ENCODE data around the gene NAA60.
"Not testable (repeated sequence)": the region's sequence is repeated elsewhere in the genome, so short reads cannot be mapped to it uniquely, and the experiment has no call there.

The NAA60 gene

DNA sequence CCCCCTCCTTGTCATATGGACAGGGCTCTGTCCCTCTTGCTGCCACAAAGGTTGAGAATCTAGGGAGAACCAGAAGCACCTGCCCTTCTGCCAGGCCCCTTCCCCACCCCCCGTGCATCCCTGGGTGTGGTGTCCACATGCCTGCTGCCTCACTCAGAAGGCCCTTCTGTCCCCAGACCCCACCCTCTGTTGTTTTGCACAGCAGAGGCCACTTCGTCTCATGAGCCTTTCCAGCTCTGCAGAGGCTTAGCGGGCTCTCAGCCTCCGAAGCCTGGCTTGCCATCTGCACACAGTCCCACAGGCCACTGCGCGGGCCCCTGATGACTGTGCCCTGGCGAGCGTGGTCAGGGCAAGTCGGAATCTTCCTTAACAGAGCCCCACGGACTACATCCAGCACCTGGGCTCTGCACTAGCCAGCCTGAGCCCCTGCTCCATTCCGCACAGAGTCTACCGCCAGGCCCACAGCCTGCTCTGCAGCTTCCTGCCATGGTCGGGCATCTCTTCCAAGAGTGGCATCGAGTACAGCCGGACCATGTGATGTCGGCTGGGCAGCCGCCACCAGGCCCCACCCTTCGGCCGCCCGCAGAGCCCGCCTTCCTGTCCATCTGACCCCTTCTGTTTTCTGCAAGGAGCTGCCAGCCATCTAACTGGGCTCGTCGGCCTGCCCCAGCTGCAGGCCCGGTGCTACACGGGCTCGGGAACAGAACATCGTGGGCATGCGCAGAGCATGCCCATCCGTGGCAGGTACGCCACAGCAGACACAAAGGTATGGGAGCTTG is 41.0 kb downstream of the NAA60 start:
- no peak for DNase-seq

GRCh38 chr16:3485097-3485745 is 41.7 kb downstream of the NAA60 start:
- DNase-seq: no peak

DNA sequence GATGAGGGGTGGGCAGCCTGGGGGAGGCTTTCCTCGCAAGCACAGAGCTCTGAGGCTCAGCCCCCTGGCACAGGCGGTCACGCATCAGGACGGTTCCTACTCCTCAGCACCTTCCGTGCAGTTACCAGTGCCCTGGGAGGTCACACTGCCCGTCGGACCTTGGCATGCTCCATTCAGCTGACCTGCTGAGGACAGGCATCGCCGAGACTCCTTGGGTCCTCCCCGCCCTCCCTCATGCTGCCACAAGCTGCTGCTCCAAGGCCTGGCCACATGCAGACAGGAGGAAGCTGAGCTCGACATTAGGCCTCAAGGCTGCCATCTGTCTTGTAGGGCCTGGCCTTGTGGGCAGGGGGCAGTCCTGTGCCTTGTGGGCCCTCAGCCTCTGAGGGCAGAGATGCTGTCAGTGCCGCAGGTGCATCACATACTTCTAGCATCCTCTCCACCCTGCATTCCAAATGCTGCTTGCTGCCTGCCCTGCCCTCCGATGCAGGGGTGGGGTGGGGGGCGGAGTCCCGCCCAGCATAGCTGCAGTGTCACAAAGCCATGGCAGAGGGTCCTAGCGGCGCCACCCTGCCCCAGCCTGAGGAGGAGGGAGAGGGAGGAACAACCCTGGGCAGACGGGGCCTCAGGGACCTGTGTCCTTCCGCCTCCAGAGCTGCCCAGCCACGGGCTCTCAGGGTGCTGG is 42.5 kb downstream of the NAA60 start:
- no peak for DNase-seq

DNA sequence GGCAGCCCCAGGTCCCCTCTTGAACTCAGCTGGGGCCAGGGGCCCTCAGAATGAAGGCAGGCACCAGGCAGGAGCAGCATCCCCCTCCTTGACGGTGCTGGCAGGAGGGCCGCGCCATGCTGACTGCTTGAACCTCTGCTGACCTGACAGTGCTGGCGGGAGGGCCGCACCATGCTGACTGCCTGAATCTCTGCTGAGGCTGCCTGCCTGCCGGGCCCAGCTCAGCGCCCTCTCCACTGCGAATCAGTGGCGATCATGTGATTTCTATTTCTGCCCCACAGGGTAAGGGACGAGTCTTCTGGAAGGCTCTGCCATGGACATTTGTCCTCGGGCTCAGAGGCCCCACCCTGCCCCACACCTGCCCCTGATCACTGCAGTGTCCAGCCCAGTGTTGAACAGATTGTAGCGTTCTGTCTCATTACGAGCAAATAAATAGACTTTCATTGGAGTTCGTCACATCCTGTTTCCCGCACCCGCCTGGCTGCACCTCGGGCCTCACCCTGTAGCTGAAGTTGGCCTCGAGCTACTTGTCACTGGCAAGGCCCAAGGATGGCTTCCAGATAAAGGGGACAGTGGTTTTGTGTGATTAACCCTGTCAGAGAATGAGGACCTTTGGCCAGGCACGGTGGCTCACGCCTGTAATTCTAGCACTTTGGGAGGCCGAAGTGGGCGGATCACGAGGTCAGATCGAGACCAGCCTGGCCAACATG is 43.2 kb downstream of the NAA60 start:
- no peak for DNase-seq

DNA sequence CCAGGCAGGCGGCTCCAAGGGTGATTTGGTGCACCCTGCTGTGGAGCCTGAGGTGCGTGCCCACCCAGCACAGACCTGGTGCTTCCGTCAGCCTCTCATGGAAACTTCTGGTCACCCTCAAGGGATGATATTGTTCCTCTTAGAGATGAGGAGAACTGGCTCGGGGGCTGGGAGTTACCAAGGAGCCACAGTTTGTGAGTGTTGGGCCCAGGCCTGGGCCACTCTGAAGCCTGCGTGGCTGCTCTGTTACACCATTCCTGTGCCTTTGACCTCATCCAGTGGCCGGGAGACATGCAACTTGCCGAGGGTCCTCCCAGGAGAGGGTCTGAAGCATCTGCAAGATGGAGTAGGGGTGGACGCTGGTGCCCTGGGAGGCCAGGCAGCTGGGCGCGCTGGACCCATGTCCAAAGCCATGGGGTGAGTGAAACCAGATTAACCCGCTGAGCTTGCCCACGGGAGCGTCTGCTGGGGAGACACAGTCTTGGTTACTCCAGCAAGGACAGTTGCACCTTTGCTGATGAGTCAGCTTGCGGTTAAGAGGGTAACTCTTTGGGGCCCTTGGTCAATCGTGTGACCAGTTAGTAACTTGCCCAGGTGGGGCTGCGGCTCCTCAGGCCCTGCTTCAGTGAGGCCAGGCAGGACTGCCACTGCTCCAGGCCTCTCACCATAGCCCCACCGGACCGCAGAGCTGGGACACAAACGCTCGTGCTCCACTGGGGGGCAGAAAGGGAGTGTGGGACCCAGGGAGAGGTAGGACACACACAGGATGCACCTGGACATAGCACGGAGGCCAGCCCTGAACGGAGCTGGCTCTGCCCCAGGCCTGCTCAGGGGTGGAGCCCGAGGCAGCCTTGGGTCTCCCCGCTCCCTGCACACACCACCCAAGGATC is 44.3 kb downstream of the NAA60 start:
- no peak for DNase-seq

- no peak for DNase-seq
Observed at GRCh38 chr16:3488801-3489200, 45.3 kb downstream of the NAA60 start.

DNA sequence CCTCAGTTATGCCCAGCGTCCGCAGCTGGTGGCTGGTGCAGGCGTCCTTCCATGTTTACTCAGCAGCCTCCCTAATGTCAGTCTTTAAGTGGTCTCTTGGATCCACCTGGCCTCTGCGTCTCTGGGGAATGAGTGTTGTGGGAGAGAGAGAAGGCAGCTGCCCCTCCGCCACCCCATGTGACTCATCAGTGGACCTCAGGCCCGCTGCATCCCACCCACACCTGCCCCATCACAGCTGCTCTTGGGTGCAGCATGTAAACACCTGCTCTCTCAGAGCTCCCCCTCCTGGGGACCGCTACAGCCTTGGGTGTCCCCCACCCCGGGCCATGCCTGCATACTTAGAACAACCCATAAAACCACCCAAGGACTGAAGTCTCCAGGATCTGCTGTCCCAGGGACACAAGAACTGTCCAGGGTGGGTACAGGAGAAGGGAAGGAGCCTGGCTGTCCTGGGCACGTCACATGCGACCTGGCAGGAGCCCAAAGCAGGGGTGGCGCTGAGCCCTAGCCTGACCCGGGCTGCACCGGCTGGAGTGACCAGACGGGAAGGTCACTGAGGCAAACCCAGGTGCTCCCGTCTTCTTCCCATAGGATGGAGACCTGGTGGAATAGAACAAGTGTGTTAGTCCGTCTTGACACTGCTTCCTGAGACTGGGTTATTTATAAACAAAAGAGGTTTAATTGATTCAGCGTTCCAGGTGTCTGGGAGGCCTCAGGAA is 47.6 kb downstream of the NAA60 start:
- peak; percentile 54 for DNase-seq

GRCh38 chr16:3492356-3492755 is 48.9 kb downstream of the NAA60 start:
- DNase-seq: no peak

- no peak for DNase-seq
Observed at GRCh38 chr16:3494386-3494973, 51.0 kb downstream of the NAA60 start.

- no peak for DNase-seq
Observed at GRCh38 chr16:3495176-3495575, 51.7 kb downstream of the NAA60 start, which contains the start of gene C16orf90. C16orf90 (minus strand) TSS chr16:3495489; CDS start chr16:3495421, 68 bp downstream.

DNA sequence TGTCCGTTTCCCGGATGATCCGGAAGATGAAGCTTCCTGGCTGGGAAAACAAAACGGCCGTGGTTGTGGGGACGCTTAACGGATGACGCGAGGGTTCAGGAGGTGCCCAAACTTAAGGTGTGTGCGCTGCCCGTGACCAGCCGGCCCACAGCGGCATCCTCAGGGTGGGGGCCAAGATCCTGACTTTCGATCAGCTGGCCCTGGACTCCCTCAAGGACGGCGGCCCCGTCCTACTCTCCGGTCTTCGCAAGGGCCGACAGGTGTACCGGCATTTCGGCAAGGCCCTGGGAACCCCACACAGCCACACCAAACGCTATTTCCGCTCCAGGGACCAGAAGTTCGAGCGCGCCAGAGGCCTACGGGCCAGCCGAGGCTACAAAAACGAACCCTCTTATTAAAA is 52.9 kb downstream of the NAA60 start:
- DNase-seq: no peak

DNA sequence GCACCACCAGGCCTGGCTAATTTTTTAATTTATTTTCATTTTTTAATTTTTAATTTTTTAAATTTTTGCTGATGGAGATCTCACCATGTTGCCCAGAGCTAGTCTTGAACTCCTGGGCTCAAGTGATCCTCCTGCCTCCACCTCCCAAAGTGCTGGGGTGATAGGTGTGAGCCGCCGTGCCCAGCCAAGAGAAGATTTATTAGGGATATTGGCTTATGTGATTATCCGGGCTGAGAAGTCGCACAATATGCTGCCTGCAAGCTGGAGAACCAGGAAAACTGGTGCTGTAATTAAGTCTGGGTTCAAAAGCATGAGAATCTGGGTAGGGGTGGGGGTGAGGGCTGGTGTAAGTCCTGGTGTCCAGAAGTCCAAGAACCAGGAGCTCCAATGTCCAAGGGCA is 54.3 kb downstream of the NAA60 start:
- DNase-seq: no peak

- DNase-seq: no peak
Observed at GRCh38 chr16:3498988-3499387, 55.5 kb downstream of the NAA60 start.

- not testable (repeated sequence) for DNase-seq
Observed at GRCh38 chr16:3501412-3501761, 57.9 kb downstream of the NAA60 start.

GRCh38 chr16:3501783-3502400 is 58.4 kb downstream of the NAA60 start:
- no peak for DNase-seq

DNA sequence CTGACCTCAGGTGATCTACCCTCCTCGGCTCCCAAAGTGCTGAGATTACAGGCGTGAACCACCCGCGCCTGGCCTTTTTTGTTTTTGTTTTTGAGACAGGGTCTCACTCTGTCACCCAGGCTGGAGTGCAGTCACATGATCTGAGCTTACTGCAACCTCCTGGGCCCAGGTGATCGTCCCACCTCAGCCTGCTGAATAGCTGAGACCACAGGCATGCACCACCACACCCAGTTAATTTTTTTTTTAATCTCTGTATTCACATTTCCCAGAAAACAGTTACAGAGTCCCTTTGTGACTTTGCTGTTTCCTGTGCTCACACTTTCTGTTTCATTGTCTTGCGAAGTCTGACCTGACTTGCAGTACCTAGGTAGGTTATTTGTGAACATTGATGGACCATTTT is 60.0 kb downstream of the NAA60 start:
- DNase-seq: no peak

GRCh38 chr16:3508736-3509135 is 65.3 kb downstream of the NAA60 start:
- no peak for DNase-seq

- DNase-seq: no peak
Observed at GRCh38 chr16:3509470-3509928, 66.0 kb downstream of the NAA60 start.

DNA sequence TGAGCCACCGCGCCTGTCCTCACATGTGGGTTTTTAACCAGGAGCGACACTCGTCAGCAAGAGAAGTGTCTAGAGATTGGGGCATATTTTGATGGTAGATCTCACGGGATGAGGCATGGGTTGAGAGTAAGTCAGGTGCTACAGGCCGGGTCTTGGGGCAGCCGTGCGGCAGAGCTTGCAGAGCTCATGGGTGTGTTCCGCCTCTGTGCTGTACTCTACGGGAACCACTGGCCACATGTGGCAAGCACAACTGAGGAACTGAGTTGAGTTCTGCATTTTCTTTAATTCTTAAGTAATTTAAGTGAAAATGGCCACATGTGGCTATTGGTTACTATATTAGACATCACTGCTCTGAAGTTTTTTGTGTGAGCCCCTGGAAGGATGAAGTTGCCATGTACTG is 66.9 kb downstream of the NAA60 start:
- no peak for DNase-seq
